ENCODE data around the gene SCN2A. TPM values are rescaled to one million over a fixed set of nuclear protein-coding genes. Genes with fewer than 3 reads are reported as not detected.

The SCN2A gene
- total RNA-seq, 1 experiment from 2014 or later = 0.07 TPM

DNA sequence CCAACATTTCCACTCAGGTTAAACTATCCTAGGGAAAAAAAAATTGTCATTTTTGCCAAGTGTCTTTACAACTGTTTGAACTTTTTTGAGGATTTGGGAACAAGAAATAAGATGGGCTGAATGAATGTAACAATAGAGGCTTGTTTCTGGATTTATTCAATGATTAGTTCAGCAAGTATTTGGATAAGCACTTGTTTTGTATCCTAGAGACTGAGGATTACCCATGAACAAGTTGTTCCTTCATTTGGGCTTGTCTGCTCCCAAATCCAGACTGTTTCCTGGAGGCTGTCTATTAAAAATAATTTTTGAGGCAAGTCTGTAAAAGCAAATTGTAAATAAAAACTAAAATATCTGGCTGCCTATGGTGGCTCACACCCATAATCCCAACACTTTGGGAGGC, 168.3 kb downstream of the SCN2A start:
- Histone ChIP-seq H3K4me1 (ENCODE audit: insufficient read depth, low read length) (peaks cover 38% of the 10 kb centered on the region), H2AFZ (ENCODE audit: low read length) (no peak overlapping the region), H3K9me3 (ENCODE audit: low read length) (no peaks in the 10 kb centered on the region), H3K79me2 (ENCODE audit: low read length) (no peaks in the 10 kb centered on the region), H3K36me3 (ENCODE audit: low read depth, low read length) (no peaks in the 10 kb centered on the region), H3K27me3 (ENCODE audit: low read length) (no peaks in the 10 kb centered on the region), H3K9ac (ENCODE audit: low read length) (peak overlapping the region; percentile 1; the same call in 1 of the 2 replicates), H3F3A (ENCODE audit: low read length, unreplicated experiment) (no peaks in the 10 kb centered on the region), H3K9me2 (replicated peaks; ENCODE audit: low read length) (no peaks in the 10 kb centered on the region), H3K4me3 (ENCODE audit: low read length) (no peak overlapping the region), H4K20me1 (ENCODE audit: low read length) (no peaks in the 10 kb centered on the region), H3K27ac (ENCODE audit: low read length) (peak overlapping the region; percentile 54), H3K4me2 (ENCODE audit: low read length) (no peak overlapping the region)
- ATAC-seq = peak; percentile 4; the same call in 1 of the 2 replicates
- ChIA-PET CTCF (no interaction called here), POLR2A (ENCODE audit: unreplicated experiment) (interaction anchor here (2.0 kb wide), 1 partner anchor 62 kb away, joined by 10 read pairs; the partner anchor contains the start of gene CSRNP3)
- no TSS peak for BruUV-seq (replicated peaks)
- no peak for TF ChIP-seq EZH2 (IDR thresholded peaks at IDR 0.05; ENCODE audit: low read length, unreplicated experiment)
- TF ChIP-seq EZH2phosphoT487 (IDR thresholded peaks at IDR 0.05; ENCODE audit: borderline replicate concordance, low read length) = no peak
- TF ChIP-seq CTCF (conservative IDR thresholded peaks at IDR 0.05; ENCODE audit: low read depth, low read length) = no peak
- intact Hi-C loops (cut with micrococcal nuclease) = loop anchor here (1.0 to 10.0 kb wide), 2 partner anchors 386 to 547 kb away; partner anchors contain the start of gene TTC21B
- DNase-seq = peak; percentile 25

DNA sequence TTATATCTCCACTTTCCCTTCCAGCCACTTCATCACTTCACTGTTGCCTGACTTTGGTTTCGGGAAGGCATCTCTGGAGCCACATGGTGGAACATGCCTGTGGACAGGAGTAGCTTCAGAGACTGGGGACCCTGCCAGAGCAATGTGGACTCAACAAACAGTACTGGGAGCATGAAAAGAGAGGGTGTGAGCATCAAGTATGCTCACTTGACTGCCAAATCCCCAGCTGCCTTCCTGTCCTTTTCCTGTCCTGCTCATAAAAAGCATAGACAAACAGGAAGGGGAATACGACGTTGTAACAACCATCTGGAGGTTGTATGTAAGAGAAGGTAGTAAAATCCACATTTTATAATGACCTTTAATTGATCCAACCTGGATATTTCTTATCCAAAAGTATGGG, 169.0 kb downstream of the SCN2A start:
- DNase-seq = peak; percentile 83
- TF ChIP-seq EZH2 (IDR thresholded peaks at IDR 0.05; ENCODE audit: low read length, unreplicated experiment) = no peak
- no peak for TF ChIP-seq CTCF (conservative IDR thresholded peaks at IDR 0.05; ENCODE audit: low read depth, low read length)
- TF ChIP-seq EZH2phosphoT487 (IDR thresholded peaks at IDR 0.05; ENCODE audit: borderline replicate concordance, low read length) = no peak
- POLR2A ChIA-PET (ENCODE audit: unreplicated experiment) = interaction anchor here (0.5 to 2.0 kb wide), 3 partner anchors 61 to 379 kb away, joined by 4 to 10 read pairs (median 9); partner anchors contain the start of gene CSRNP3
- Histone ChIP-seq H3F3A (ENCODE audit: low read length, unreplicated experiment) (no peaks in the 10 kb centered on the region), H3K79me2 (ENCODE audit: low read length) (no peaks in the 10 kb centered on the region), H3K4me2 (ENCODE audit: low read length) (peak overlapping the region; percentile 52), H3K9me2 (replicated peaks; ENCODE audit: low read length) (no peaks in the 10 kb centered on the region), H3K9me3 (ENCODE audit: low read length) (no peaks in the 10 kb centered on the region), H3K4me3 (ENCODE audit: low read length) (0 out of 2 replicates have a peak overlapping the region, but pooled peaks have one; percentile 4), H3K9ac (ENCODE audit: low read length) (peak overlapping the region; percentile 30; the same call in 1 of the 2 replicates), H4K20me1 (ENCODE audit: low read length) (no peaks in the 10 kb centered on the region), H3K4me1 (ENCODE audit: insufficient read depth, low read length) (peaks cover 41% of the 10 kb centered on the region), H2AFZ (ENCODE audit: low read length) (peak overlapping the region; percentile 25; the same call in 1 of the 2 replicates), H3K27ac (ENCODE audit: low read length) (peak overlapping the region; percentile 76), H3K27me3 (ENCODE audit: low read length) (no peaks in the 10 kb centered on the region), H3K36me3 (ENCODE audit: low read depth, low read length) (no peaks in the 10 kb centered on the region)
- BruUV-seq (replicated peaks) = no TSS peak
- ATAC-seq = peak; percentile 73
- CTCF ChIA-PET = interaction anchor here (0.6 to 0.7 kb wide), 2 partner anchors 289 to 466 kb away, joined by 3 to 5 read pairs; no protein-coding TSS in a partner anchor
- intact Hi-C loops (cut with micrococcal nuclease) = loop anchor here (1.0 to 10.0 kb wide), 5 partner anchors 21 to 547 kb away; partner anchors contain the start of genes CSRNP3 and TTC21B

DNA sequence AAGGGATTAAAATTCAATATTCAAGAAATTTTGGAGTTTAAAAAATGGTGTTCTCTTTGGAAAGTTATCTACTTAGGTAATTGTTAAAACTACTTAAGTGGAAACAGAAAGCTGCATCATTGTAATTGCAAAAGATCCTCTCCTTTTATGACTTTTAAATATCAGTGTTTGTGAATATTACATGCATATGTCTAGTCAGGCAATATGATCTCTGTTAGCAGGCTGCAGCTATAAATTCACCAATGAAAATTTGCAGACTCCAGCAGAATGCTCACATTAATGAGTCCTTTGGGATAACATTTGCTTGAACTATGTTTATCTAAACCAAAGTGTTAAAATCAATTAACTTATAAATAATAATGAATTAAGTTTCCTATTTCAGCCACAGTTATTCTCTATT, 171.1 kb downstream of the SCN2A start:
- Histone ChIP-seq H3K27me3 (ENCODE audit: low read length) (no peaks in the 10 kb centered on the region), H3K36me3 (ENCODE audit: low read depth, low read length) (no peaks in the 10 kb centered on the region), H3K9me2 (replicated peaks; ENCODE audit: low read length) (no peaks in the 10 kb centered on the region), H3K4me2 (ENCODE audit: low read length) (no peak overlapping the region), H4K20me1 (ENCODE audit: low read length) (no peaks in the 10 kb centered on the region), H2AFZ (ENCODE audit: low read length) (no peak overlapping the region), H3K27ac (ENCODE audit: low read length) (no peak overlapping the region), H3K4me3 (ENCODE audit: low read length) (no peak overlapping the region), H3F3A (ENCODE audit: low read length, unreplicated experiment) (no peaks in the 10 kb centered on the region), H3K79me2 (ENCODE audit: low read length) (no peaks in the 10 kb centered on the region), H3K9me3 (ENCODE audit: low read length) (no peaks in the 10 kb centered on the region), H3K4me1 (ENCODE audit: insufficient read depth, low read length) (peaks cover 48% of the 10 kb centered on the region), H3K9ac (ENCODE audit: low read length) (no peak overlapping the region)
- intact Hi-C loops (cut with micrococcal nuclease) = no loop called here
- TF ChIP-seq CTCF (conservative IDR thresholded peaks at IDR 0.05; ENCODE audit: low read depth, low read length) (no peak), EZH2 (IDR thresholded peaks at IDR 0.05; ENCODE audit: low read length, unreplicated experiment) (no peak), EZH2phosphoT487 (IDR thresholded peaks at IDR 0.05; ENCODE audit: borderline replicate concordance, low read length) (no peak)
- BruUV-seq (replicated peaks) = no TSS peak
- CTCF ChIA-PET = interaction anchor here (0.6 to 0.7 kb wide), 3 partner anchors 60 to 895 kb away, joined by 3 to 14 read pairs (median 3); no protein-coding TSS in a partner anchor
- POLR2A ChIA-PET (ENCODE audit: unreplicated experiment) = interaction anchor here (0.6 to 0.7 kb wide), 2 partner anchors 39 to 275 kb away, joined by 3 read pairs; no protein-coding TSS in a partner anchor
- DNase-seq (no peak), ATAC-seq (no peak)
